GM23338 (cell line): ENCODE measurements around the gene HOXB3. TPM values are rescaled to one million over a fixed set of nuclear protein-coding genes. Genes with fewer than 3 reads are reported as not detected.

Experiments
- ATAC-seq: fragments of 200-7000 bp; cut with Tn5 transposase; 3 replicates; pipeline ENCODE4 v1.9.1; 2020
- DNase-seq: peaks from one replicate; pipeline ENCODE4 v3.0.0-alpha.2; 2015; ENCODE audit warnings: low spot score
- H2AFZ ChIP-seq: fragments of 200-600 bp; sonication (generic); 2 replicates; pipeline ENCODE4 v1.8.0; 2016; ENCODE audit warnings: antibody characterized with exemption, mild to moderate bottlenecking, moderate library complexity
- H3F3A ChIP-seq: fragments of 200-600 bp; sonication (generic); replicated peaks from 2 replicates; pipeline ENCODE4 v1.8.0; 2017; ENCODE audit warnings: antibody characterized with exemption, mixed run types, low read depth
- H3K27ac ChIP-seq: fragments of 200-600 bp; sonication (generic); 2 replicates; pipeline ENCODE4 v1.6.1; 2016; ENCODE audit warnings: low read depth
- H3K27me3 ChIP-seq: fragments of 200-600 bp; sonication (generic); 2 replicates; pipeline ENCODE4 v1.8.0; 2016; ENCODE audit warnings: mild to moderate bottlenecking, mixed run types, moderate library complexity; ENCODE audit not compliant: insufficient read depth
- H3K36me3 ChIP-seq: fragments of 200-600 bp; sonication (generic); 2 replicates; pipeline ENCODE4 v1.8.0; 2016; ENCODE audit warnings: mild to moderate bottlenecking; ENCODE audit not compliant: insufficient read depth
- H3K4me1 ChIP-seq: fragments of 200-600 bp; sonication (generic); 2 replicates; pipeline ENCODE4 v1.8.0; 2016; ENCODE audit warnings: mild to moderate bottlenecking, moderate library complexity; ENCODE audit not compliant: insufficient read depth
- H3K4me2 ChIP-seq: fragments of 200-600 bp; sonication (generic); 2 replicates; pipeline ENCODE4 v1.7.1; 2017; ENCODE audit warnings: mixed run types
- H3K4me3 ChIP-seq: fragments of 200-600 bp; sonication (generic); 2 replicates; pipeline ENCODE4 v1.6.1; 2016; ENCODE audit warnings: mixed run types
- H3K79me2 ChIP-seq: fragments of 200-600 bp; sonication (generic); replicated peaks from 2 replicates; pipeline ENCODE4 v1.8.0; 2017; ENCODE audit warnings: mild to moderate bottlenecking; ENCODE audit not compliant: insufficient read depth
- H3K9me2 ChIP-seq: fragments of 200-600 bp; sonication (generic); 2 replicates; pipeline ENCODE4 v1.8.0; 2017; ENCODE audit not compliant: insufficient read depth
- H4K20me1 ChIP-seq: fragments of 200-600 bp; sonication (generic); replicated peaks from 2 replicates; pipeline ENCODE4 v1.8.0; 2017; ENCODE audit warnings: mild to moderate bottlenecking; ENCODE audit not compliant: insufficient read depth
- H3K27ac Mint-ChIP-seq: 2 replicates; pipeline ENCODE4 v1.8.0; 2020; ENCODE audit warnings: inconsistent platforms, mild to moderate bottlenecking, moderate library complexity, mixed read lengths
- H3K27me3 Mint-ChIP-seq: 3 replicates; pipeline ENCODE4 v1.8.0; 2022; ENCODE audit warnings: low read depth, mild to moderate bottlenecking, moderate library complexity, mixed read lengths, inconsistent platforms; ENCODE audit not compliant: insufficient read depth, poor library complexity
- H3K36me3 Mint-ChIP-seq: 3 replicates; pipeline ENCODE4 v1.8.0; 2021; ENCODE audit warnings: low read depth, mild to moderate bottlenecking, inconsistent platforms, moderate library complexity, mixed read lengths
- H3K4me1 Mint-ChIP-seq: 3 replicates; pipeline ENCODE4 v1.8.0; 2020; ENCODE audit warnings: mild to moderate bottlenecking, inconsistent platforms, mixed read lengths
- H3K4me3 Mint-ChIP-seq: 3 replicates; pipeline ENCODE4 v1.8.0; 2021; ENCODE audit warnings: moderate library complexity, mild to moderate bottlenecking, inconsistent platforms, mixed read lengths
- H3K9me3 Mint-ChIP-seq: 3 replicates; pipeline ENCODE4 v1.8.0; 2020; ENCODE audit warnings: moderate library complexity, mild to moderate bottlenecking, inconsistent platforms, mixed read lengths
- EZH2 ChIP-seq: fragments of 200-600 bp; sonication (generic); IDR thresholded peaks from one replicate; pipeline ENCODE4 v1.8.0; 2017; ENCODE audit warnings: antibody characterized with exemption, mild to moderate bottlenecking, low read depth; ENCODE audit not compliant: unreplicated experiment
- EZH2phosphoT487 ChIP-seq: fragments of 200-600 bp; sonication (generic); IDR thresholded peaks from one replicate; pipeline ENCODE4 v1.8.1; 2018; ENCODE audit warnings: antibody characterized with exemption; ENCODE audit not compliant: unreplicated experiment
- NANOG ChIP-seq: IDR thresholded peaks from 2 replicates; pipeline ENCODE4 v1.6.1; 2016; ENCODE audit warnings: antibody characterized with exemption, borderline replicate concordance
- ZNF331 ChIP-seq: fragments of 250-450 bp; sonication (Bioruptor Pico); IDR thresholded peaks from 2 replicates; pipeline ENCODE4 v1.5.0; 2020; ENCODE audit warnings: low read depth, mild to moderate bottlenecking, moderate library complexity
- polyA plus RNA-seq: library from polyadenylated mRNA; unstranded; fragments of >200 nt; fragmentation: Nextera tagmentation; extraction: Ambion mirVana; gene quantifications from 2 replicates; pipeline ENCODE4 v1.2.1, GENCODE V29; 2016
- total RNA-seq: library from RNA; depleted of rRNA; stranded (reverse); fragments of >200 nt; shearing (Covaris generic); gene quantifications from 2 replicates; pipeline ENCODE4 v1.2.3, GENCODE V29; 2014
- TF ChIP-seq, protein P1 (sequence below): IDR thresholded peaks from one replicate; pipeline ENCODE4 v1.6.1; 2018; ENCODE audit warnings: antibody characterized with exemption; ENCODE audit not compliant: unreplicated experiment

HOXB3 gene
- total and polyA plus RNA-seq, 2 experiments from 2014 or later = 0.17 TPM; not detected in 1

- DNase-seq = peak; percentile 66
Observed at GRCh38 chr17:48625495-48626244, 35.6 kb upstream of the HOXB3 start.

DNA sequence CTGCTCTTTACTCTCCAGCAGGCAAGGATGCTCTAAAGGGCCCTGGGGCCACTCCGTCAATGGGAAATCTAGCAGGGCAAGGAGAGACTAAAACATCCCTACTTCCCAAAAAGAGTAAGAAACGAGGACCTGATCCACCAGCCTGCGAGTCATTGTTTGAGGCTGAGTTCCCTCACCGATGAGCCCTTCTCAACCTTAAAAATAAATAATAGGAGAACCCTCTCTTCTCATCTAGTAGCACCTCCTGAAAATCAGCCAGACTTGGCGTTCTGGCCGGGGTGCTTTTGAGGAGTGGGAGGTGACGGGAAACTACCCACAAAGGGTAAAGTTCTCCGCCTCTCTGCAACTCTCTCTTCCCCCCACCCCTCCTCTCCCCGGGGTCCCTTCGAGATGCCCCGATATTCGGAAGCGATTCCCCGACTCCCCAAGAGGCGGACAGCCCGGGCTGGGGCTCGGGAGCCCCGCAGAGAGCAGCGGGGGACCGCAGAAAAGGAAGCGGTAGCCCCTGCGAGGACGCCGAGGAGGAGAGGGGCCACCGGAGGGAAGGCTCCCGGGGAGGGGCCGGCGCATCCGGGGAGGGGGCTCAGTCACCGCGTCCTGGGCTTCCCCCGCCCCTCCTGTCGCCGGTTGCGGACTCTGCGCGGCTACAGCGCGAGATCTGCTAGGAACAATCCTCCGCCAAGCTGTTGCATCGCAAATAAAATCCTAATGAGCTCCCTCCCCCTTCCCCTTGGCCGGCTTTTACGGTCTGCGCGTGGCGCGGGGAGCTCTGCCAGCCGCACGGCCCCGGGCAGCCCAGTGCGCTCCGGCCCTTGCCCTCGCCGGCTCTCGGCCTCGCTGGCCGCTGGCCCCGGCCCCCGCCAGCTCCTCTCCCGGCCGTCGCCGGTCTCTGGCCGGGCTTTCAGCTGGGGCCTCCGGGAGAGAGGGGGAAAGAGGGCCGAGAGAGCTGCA, 34.8 kb upstream of the HOXB3 start:
- H2AFZ ChIP-seq = no peak overlapping the region
- H3F3A ChIP-seq = peaks cover 50% of the 10 kb centered on the region
- no peaks in the 10 kb centered on the region for H3K36me3 ChIP-seq
- no peaks in the 10 kb centered on the region for H3K79me2 ChIP-seq
- H3K4me3 ChIP-seq = peak overlapping the region; percentile 51
- TF ChIP-seq EZH2 (peak; percentile 84), ZNF331 (CRISPR knock-in tag) (no peak)
- H3K9me2 ChIP-seq = no peaks in the 10 kb centered on the region
- H3K4me2 ChIP-seq = peak overlapping the region; percentile 80
- H3K27ac ChIP-seq = no peak overlapping the region
- no peak overlapping the region; the same call in 1 of the 3 replicates for H3K4me3 Mint-ChIP-seq
- peaks cover 100% of the 10 kb centered on the region for H3K27me3 ChIP-seq
- peaks cover 3% of the 10 kb centered on the region; the same call in 2 of the 3 replicates for H3K36me3 Mint-ChIP-seq
- peaks cover 97% of the 10 kb centered on the region for H3K27me3 Mint-ChIP-seq
- peak; percentile 32 for ATAC-seq
- peaks cover 61% of the 10 kb centered on the region for H4K20me1 ChIP-seq
- peaks cover 10% of the 10 kb centered on the region for H3K4me1 Mint-ChIP-seq
- peaks cover 4% of the 10 kb centered on the region; the same call in 2 of the 3 replicates for H3K9me3 Mint-ChIP-seq
- no peak overlapping the region for H3K27ac Mint-ChIP-seq
- DNase-seq = peak; percentile 82
- H3K4me1 ChIP-seq = peaks cover 19% of the 10 kb centered on the region

More at GRCh38 chr17:48625495-48626244, 35.6 kb upstream of the HOXB3 start:
- Histone ChIP-seq H3K4me1 (peaks cover 12% of the 10 kb centered on the region), H3K27ac (no peak overlapping the region), H3F3A (peaks cover 41% of the 10 kb centered on the region), H4K20me1 (peaks cover 62% of the 10 kb centered on the region), H3K36me3 (no peaks in the 10 kb centered on the region), H3K9me2 (no peaks in the 10 kb centered on the region), H3K79me2 (no peaks in the 10 kb centered on the region), H3K4me3 (peak overlapping the region; percentile 51), H3K4me2 (peak overlapping the region; percentile 80), H2AFZ (no peak overlapping the region; the same call in 1 of the 2 replicates), H3K27me3 (peaks cover 100% of the 10 kb centered on the region)
- TF ChIP-seq EZH2phosphoT487 (peak; percentile 37), NANOG (no peak), EZH2 (peak; percentile 96)
- Mint-ChIP-seq H3K4me3 (peak overlapping the region; percentile 59), H3K27me3 (peaks cover 97% of the 10 kb centered on the region), H3K27ac (no peak overlapping the region), H3K4me1 (peaks cover 10% of the 10 kb centered on the region), H3K36me3 (peaks cover 3% of the 10 kb centered on the region; the same call in 2 of the 3 replicates), H3K9me3 (peaks cover 4% of the 10 kb centered on the region; the same call in 2 of the 3 replicates)
- ATAC-seq = peak; percentile 71

GRCh38 chr17:48624118-48624517, 34.1 kb upstream of the HOXB3 start:
- Histone ChIP-seq H3F3A (peaks cover 51% of the 10 kb centered on the region), H4K20me1 (peaks cover 55% of the 10 kb centered on the region), H3K4me3 (no peak overlapping the region), H3K4me2 (peak overlapping the region; percentile 80; the same call in 1 of the 2 replicates), H3K79me2 (no peaks in the 10 kb centered on the region), H3K4me1 (peaks cover 25% of the 10 kb centered on the region), H3K27me3 (peaks cover 100% of the 10 kb centered on the region), H3K9me2 (no peaks in the 10 kb centered on the region), H3K36me3 (no peaks in the 10 kb centered on the region), H2AFZ (no peak overlapping the region), H3K27ac (no peak overlapping the region)
- H3K36me3 Mint-ChIP-seq = peaks cover 3% of the 10 kb centered on the region; the same call in 2 of the 3 replicates
- peaks cover 15% of the 10 kb centered on the region for H3K4me1 Mint-ChIP-seq
- DNase-seq (no peak), ATAC-seq (no peak)
- H3K4me3 Mint-ChIP-seq = no peak overlapping the region; the same call in 2 of the 3 replicates
- peaks cover 97% of the 10 kb centered on the region for H3K27me3 Mint-ChIP-seq
- H3K27ac Mint-ChIP-seq = no peak overlapping the region
- peak; percentile 91 for TF ChIP-seq EZH2
- TF ChIP-seq, protein P1, sequence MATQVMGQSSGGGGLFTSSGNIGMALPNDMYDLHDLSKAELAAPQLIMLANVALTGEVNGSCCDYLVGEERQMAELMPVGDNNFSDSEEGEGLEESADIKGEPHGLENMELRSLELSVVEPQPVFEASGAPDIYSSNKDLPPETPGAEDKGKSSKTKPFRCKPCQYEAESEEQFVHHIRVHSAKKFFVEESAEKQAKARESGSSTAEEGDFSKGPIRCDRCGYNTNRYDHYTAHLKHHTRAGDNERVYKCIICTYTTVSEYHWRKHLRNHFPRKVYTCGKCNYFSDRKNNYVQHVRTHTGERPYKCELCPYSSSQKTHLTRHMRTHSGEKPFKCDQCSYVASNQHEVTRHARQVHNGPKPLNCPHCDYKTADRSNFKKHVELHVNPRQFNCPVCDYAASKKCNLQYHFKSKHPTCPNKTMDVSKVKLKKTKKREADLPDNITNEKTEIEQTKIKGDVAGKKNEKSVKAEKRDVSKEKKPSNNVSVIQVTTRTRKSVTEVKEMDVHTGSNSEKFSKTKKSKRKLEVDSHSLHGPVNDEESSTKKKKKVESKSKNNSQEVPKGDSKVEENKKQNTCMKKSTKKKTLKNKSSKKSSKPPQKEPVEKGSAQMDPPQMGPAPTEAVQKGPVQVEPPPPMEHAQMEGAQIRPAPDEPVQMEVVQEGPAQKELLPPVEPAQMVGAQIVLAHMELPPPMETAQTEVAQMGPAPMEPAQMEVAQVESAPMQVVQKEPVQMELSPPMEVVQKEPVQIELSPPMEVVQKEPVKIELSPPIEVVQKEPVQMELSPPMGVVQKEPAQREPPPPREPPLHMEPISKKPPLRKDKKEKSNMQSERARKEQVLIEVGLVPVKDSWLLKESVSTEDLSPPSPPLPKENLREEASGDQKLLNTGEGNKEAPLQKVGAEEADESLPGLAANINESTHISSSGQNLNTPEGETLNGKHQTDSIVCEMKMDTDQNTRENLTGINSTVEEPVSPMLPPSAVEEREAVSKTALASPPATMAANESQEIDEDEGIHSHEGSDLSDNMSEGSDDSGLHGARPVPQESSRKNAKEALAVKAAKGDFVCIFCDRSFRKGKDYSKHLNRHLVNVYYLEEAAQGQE = no peak
- H3K9me3 Mint-ChIP-seq = peaks cover 4% of the 10 kb centered on the region; the same call in 2 of the 3 replicates
